GM12873 (cell line): ENCODE data around the gene SLC25A23.

Experiments
- CTCF ChIP-seq: IDR thresholded peaks from 2 replicates; pipeline ENCODE4 v1.5.1; 2012; ENCODE audit warnings: low read depth, mild to moderate bottlenecking, moderate library complexity, low read length, control low read depth; ENCODE audit not compliant: insufficient read depth; ENCODE audit errors: missing control alignments

The SLC25A23 gene

GRCh38 chr19:6484831-6485230 is 25.2 kb upstream of the SLC25A23 start:
- no peak for TF ChIP-seq CTCF

GRCh38 chr19:6484230-6484629 is 24.6 kb upstream of the SLC25A23 start:
- TF ChIP-seq CTCF = no peak

GRCh38 chr19:6483235-6483634 is 23.6 kb upstream of the SLC25A23 start:
- no peak for TF ChIP-seq CTCF

GRCh38 chr19:6482343-6482686 is 22.7 kb upstream of the SLC25A23 start:
- TF ChIP-seq CTCF = no peak

GRCh38 chr19:6481541-6482342 is 22.1 kb upstream of the SLC25A23 start, which contains the start of gene DENND1C:
DENND1C (minus strand) TSS chr19:6481787; CDS start chr19:6481695, 92 bp downstream.
- peak; percentile 57 for TF ChIP-seq CTCF

- no peak for TF ChIP-seq CTCF
Observed at GRCh38 chr19:6480848-6481415, 21.3 kb upstream of the SLC25A23 start.

GRCh38 chr19:6479836-6480398 is 20.3 kb upstream of the SLC25A23 start:
- TF ChIP-seq CTCF = no peak
